Mucosa of descending colon (tissue), 3 donors: ENCODE data around the gene NTRK3. TPM values are rescaled to one million over a fixed set of nuclear protein-coding genes. Genes with fewer than 3 reads are reported as not detected.

ENCODE experiments used
- ATAC-seq: fragments of 200-7000 bp; cut with Tn5 transposase; one replicate; pipeline ENCODE4 v1.9.1; 2020; ENCODE audit warnings: mild to moderate bottlenecking, moderate library complexity
- DNase-seq, 3 donors: peaks; one replicate each; pipeline ENCODE4 v3.0.0-alpha.2; 2020
- H3K36me3 ChIP-seq: fragments of 200-600 bp; one replicate; pipeline ENCODE4 v1.8.0; 2021; ENCODE audit warnings: low read depth, mild to moderate bottlenecking
- H3K4me1 ChIP-seq: fragments of 200-600 bp; one replicate; pipeline ENCODE4 v1.8.0; 2021; ENCODE audit warnings: low read depth, mild to moderate bottlenecking
- H3K4me3 ChIP-seq: fragments of 200-600 bp; one replicate; pipeline ENCODE4 v1.8.0; 2021; ENCODE audit warnings: mild to moderate bottlenecking
- H3K9me3 ChIP-seq: fragments of 200-600 bp; one replicate; pipeline ENCODE4 v1.8.0; 2021; ENCODE audit warnings: mild to moderate bottlenecking
- CTCF ChIP-seq: fragments of 200-600 bp; IDR thresholded peaks from one replicate; pipeline ENCODE4 v1.8.0; 2022; ENCODE audit warnings: antibody characterized with exemption, mild to moderate bottlenecking
- intact Hi-C, 2 donors: fragments of 100-400 bp; cut with DNase I in 1 of 2; cut with micrococcal nuclease in 1 of 2; formaldehyde crosslinking; loops; one replicate each; pipeline versions ENCODE4 v1.11.0 to v1.11.1; 2022; cut with DNase I, micrococcal nuclease
- total RNA-seq, 3 donors: library from RNA; stranded (reverse); fragmentation: NEBNext Ultra II Directional in 2 of 3; extraction: Animal tissue kit (Norgen Biotek cat#: 25700) in 2 of 3; gene quantifications; one replicate each; pipeline versions ENCODE4 v1.2.1 to v1.2.4, GENCODE V29; 2021 to 2023
- donor health status: DM: no; HTN: no; CAD: no; lungs with moderate emphysema.
- donor health status: DM: no; HTN: no; CAD: no.
- donor health status: DM: no; HTN: yes; CAD: no.

The NTRK3 gene
- total RNA-seq, 3 donors from 2014 or later: 0.78 to 2.8 (median 2.1) TPM

- intact Hi-C loops: no loop called here
- no peak for ATAC-seq
Observed at GRCh38 chr15:88018869-88019641, 237.5 kb downstream of the NTRK3 start.

GRCh38 chr15:88017753-88018152 lies 238.8 kb downstream of the NTRK3 start:
- H3K9me3 ChIP-seq: no peaks in the 10 kb centered on the region
- TF ChIP-seq CTCF: no peak
- DNase-seq: no peak
- no peak for ATAC-seq
- H3K4me3 ChIP-seq: no peak overlapping the region
- no peaks in the 10 kb centered on the region for H3K4me1 ChIP-seq
- intact Hi-C loops: no loop called here
- no peaks in the 10 kb centered on the region for H3K36me3 ChIP-seq

More at GRCh38 chr15:88018869-88019641, 237.5 kb downstream of the NTRK3 start:
- H3K36me3 ChIP-seq: no peaks in the 10 kb centered on the region
- H3K4me1 ChIP-seq: no peaks in the 10 kb centered on the region
- TF ChIP-seq CTCF: no peak
- no peak overlapping the region for H3K4me3 ChIP-seq
- no peaks in the 10 kb centered on the region for H3K9me3 ChIP-seq
- no peak for DNase-seq

GRCh38 chr15:88016406-88016805 lies 240.1 kb downstream of the NTRK3 start:
- H3K4me1 ChIP-seq: no peaks in the 10 kb centered on the region
- ATAC-seq (no peak), DNase-seq (no peak)
- no peaks in the 10 kb centered on the region for H3K36me3 ChIP-seq
- no peak overlapping the region for H3K4me3 ChIP-seq
- H3K9me3 ChIP-seq: no peaks in the 10 kb centered on the region
- no peak for TF ChIP-seq CTCF
- intact Hi-C loops: no loop called here

- no peak overlapping the region for H3K4me3 ChIP-seq
- intact Hi-C loops: no loop called here
- ATAC-seq (no peak), DNase-seq (no peak)
- H3K9me3 ChIP-seq: no peaks in the 10 kb centered on the region
- TF ChIP-seq CTCF: no peak
- no peaks in the 10 kb centered on the region for H3K36me3 ChIP-seq
- no peaks in the 10 kb centered on the region for H3K4me1 ChIP-seq
Observed at GRCh38 chr15:88015228-88015860, 241.2 kb downstream of the NTRK3 start.

- no peaks in the 10 kb centered on the region for H3K36me3 ChIP-seq
- intact Hi-C loops: no loop called here
- ATAC-seq (no peak), DNase-seq (no peak)
- TF ChIP-seq CTCF: no peak
- no peaks in the 10 kb centered on the region for H3K4me1 ChIP-seq
- H3K4me3 ChIP-seq: no peak overlapping the region
- H3K9me3 ChIP-seq: no peaks in the 10 kb centered on the region
Observed at GRCh38 chr15:88014454-88015160, 241.9 kb downstream of the NTRK3 start.
